MCF 10A (cell line): ENCODE data around the gene RNF114. TPM values are rescaled to one million over a fixed set of nuclear protein-coding genes. Genes with fewer than 3 reads are reported as not detected.
A peak's percentile ranks its signal among the peaks of the same experiment; 100 is the strongest.

Experiments used
- BruUV-seq: library from RNA; stranded (reverse); fragments of 400-500 nt; replicated peaks from 2 replicates; lab custom pipeline; 2021; lab: Mats Ljungman, UMichigan
- CTCF ChIA-PET: fragments of 300-600 bp; sonication (Branson Sonifier 250); formaldehyde crosslinking; extraction: SDS; loops from one replicate; lab custom pipeline; 2021; ENCODE audit warnings: antibody characterized with exemption, inconsistent platforms; lab: Yijun Ruan, JAX
- POLR2A ChIA-PET: fragments of 300-600, 350-650 bp; sonication (Branson Sonifier 250); formaldehyde crosslinking; extraction: SDS; loops from one replicate; lab custom pipeline; 2020; ENCODE audit warnings: antibody characterized with exemption, inconsistent platforms; lab: Yijun Ruan, JAX
- DNase-seq: peaks from one replicate; pipeline ENCODE4 v3.0.0-alpha.2; 2018; ENCODE audit not compliant: unreplicated experiment
- H3K27ac Mint-ChIP-seq: one replicate; pipeline ENCODE4 v1.8.0; 2022; ENCODE audit warnings: mild to moderate bottlenecking, low read depth, mixed read lengths; ENCODE audit not compliant: unreplicated experiment
- H3K27me3 Mint-ChIP-seq: one replicate; pipeline ENCODE4 v1.8.0; 2022; ENCODE audit warnings: mixed read lengths; ENCODE audit not compliant: insufficient read depth, unreplicated experiment
- H3K36me3 Mint-ChIP-seq: one replicate; pipeline ENCODE4 v1.8.0; 2022; ENCODE audit warnings: mild to moderate bottlenecking, moderate library complexity, mixed read lengths; ENCODE audit not compliant: insufficient read depth, unreplicated experiment
- H3K4me1 Mint-ChIP-seq: one replicate; pipeline ENCODE4 v1.8.0; 2022; ENCODE audit warnings: mixed read lengths; ENCODE audit not compliant: insufficient read depth, unreplicated experiment
- H3K4me3 Mint-ChIP-seq: one replicate; pipeline ENCODE4 v1.8.0; 2022; ENCODE audit warnings: mild to moderate bottlenecking, moderate library complexity, mixed read lengths; ENCODE audit not compliant: unreplicated experiment
- H3K9me3 Mint-ChIP-seq: one replicate; pipeline ENCODE4 v1.8.0; 2022; ENCODE audit warnings: mixed read lengths; ENCODE audit not compliant: unreplicated experiment
- CTCF ChIP-seq: fragments of 200-600 bp; IDR thresholded peaks from one replicate; pipeline ENCODE4 v1.8.0; 2022; ENCODE audit warnings: antibody characterized with exemption, mild to moderate bottlenecking; ENCODE audit not compliant: unreplicated experiment
- intact Hi-C: fragments of 100-400 bp; cut with micrococcal nuclease; formaldehyde crosslinking; loops from 2 replicates; pipeline ENCODE4 v1.14.1; 2022
- total RNA-seq: library from RNA; stranded (reverse); gene quantifications from 2 replicates; pipeline ENCODE4 v1.2.3, GENCODE V29; 2022

The RNF114 gene
- total RNA-seq, 1 experiment from 2014 or later = 48.6 TPM

- H3K27me3 Mint-ChIP-seq = no peaks in the 10 kb centered on the region
- no peak for DNase-seq
- BruUV-seq = no TSS peak
- H3K9me3 Mint-ChIP-seq = no peaks in the 10 kb centered on the region
- ChIA-PET CTCF (interaction anchor here (0.6 to 3.4 kb wide), 6 partner anchors 11 to 358 kb away, joined by 3 to 20 read pairs (median 3); no protein-coding TSS in a partner anchor), POLR2A (interaction anchor here (0.7 to 1.9 kb wide), 4 partner anchors 13 to 39 kb away, joined by 3 to 6 read pairs (median 4); partner anchors contain the start of gene SPATA2)
- H3K27ac Mint-ChIP-seq = no peak overlapping the region
- peaks cover 6% of the 10 kb centered on the region for H3K4me1 Mint-ChIP-seq
- no peak for TF ChIP-seq CTCF
- intact Hi-C loops = no loop called here
- H3K4me3 Mint-ChIP-seq = no peak overlapping the region
- H3K36me3 Mint-ChIP-seq = peaks cover 7% of the 10 kb centered on the region
Measured at GRCh38 chr20:49899541-49900383, 36.4 kb upstream of the RNF114 start.

- H3K4me1 Mint-ChIP-seq = peaks cover under 1% of the 10 kb centered on the region
- H3K4me3 Mint-ChIP-seq = no peak overlapping the region
- intact Hi-C loops = no loop called here
- ChIA-PET CTCF (interaction anchor here (0.7 to 1.3 kb wide), 4 partner anchors 46 to 368 kb away, joined by 3 to 4 read pairs (median 4); no protein-coding TSS in a partner anchor), POLR2A (interaction anchor here (0.8 to 1.4 kb wide), 3 partner anchors 12 to 14 kb away, joined by 3 read pairs; partner anchors contain the start of gene SPATA2)
- no TSS peak for BruUV-seq
- no peak for DNase-seq
- H3K36me3 Mint-ChIP-seq = peaks cover 20% of the 10 kb centered on the region
- no peak overlapping the region for H3K27ac Mint-ChIP-seq
- H3K27me3 Mint-ChIP-seq = no peaks in the 10 kb centered on the region
- TF ChIP-seq CTCF = no peak
- H3K9me3 Mint-ChIP-seq = no peaks in the 10 kb centered on the region
Measured at GRCh38 chr20:49901588-49901987, 34.6 kb upstream of the RNF114 start.

GRCh38 chr20:49904440-49905214 is 31.6 kb upstream of the RNF114 start:
- H3K4me3 Mint-ChIP-seq = no peak overlapping the region
- H3K4me1 Mint-ChIP-seq = no peaks in the 10 kb centered on the region
- H3K27me3 Mint-ChIP-seq = no peaks in the 10 kb centered on the region
- peak overlapping the region; percentile 3 for H3K27ac Mint-ChIP-seq
- intact Hi-C loops = no loop called here
- BruUV-seq = no TSS peak
- ChIA-PET CTCF (interaction anchor here (0.7 to 1.7 kb wide), 6 partner anchors 10 to 296 kb away, joined by 3 to 7 read pairs (median 4); no protein-coding TSS in a partner anchor), POLR2A (interaction anchor here (0.9 to 2.4 kb wide), 3 partner anchors 8 to 313 kb away, joined by 3 to 18 read pairs (median 4); partner anchors contain the start of gene SPATA2)
- no peak for DNase-seq
- no peak for TF ChIP-seq CTCF
- H3K9me3 Mint-ChIP-seq = no peaks in the 10 kb centered on the region
- peaks cover 29% of the 10 kb centered on the region for H3K36me3 Mint-ChIP-seq
